Urothelium cell line (cell line): ENCODE results near the gene TRIM9.

ENCODE experiments used
- DNase-seq: peaks from one replicate; pipeline ENCODE4 v3.0.0; 2011; ENCODE audit warnings: low spot score, mixed read lengths
- FAIRE-seq: peaks from 2 replicates; lab custom pipeline; 2011; peaks lifted over from hg19 to GRCh38; lab: Jason Lieb, UNC

Gene TRIM9

DNA sequence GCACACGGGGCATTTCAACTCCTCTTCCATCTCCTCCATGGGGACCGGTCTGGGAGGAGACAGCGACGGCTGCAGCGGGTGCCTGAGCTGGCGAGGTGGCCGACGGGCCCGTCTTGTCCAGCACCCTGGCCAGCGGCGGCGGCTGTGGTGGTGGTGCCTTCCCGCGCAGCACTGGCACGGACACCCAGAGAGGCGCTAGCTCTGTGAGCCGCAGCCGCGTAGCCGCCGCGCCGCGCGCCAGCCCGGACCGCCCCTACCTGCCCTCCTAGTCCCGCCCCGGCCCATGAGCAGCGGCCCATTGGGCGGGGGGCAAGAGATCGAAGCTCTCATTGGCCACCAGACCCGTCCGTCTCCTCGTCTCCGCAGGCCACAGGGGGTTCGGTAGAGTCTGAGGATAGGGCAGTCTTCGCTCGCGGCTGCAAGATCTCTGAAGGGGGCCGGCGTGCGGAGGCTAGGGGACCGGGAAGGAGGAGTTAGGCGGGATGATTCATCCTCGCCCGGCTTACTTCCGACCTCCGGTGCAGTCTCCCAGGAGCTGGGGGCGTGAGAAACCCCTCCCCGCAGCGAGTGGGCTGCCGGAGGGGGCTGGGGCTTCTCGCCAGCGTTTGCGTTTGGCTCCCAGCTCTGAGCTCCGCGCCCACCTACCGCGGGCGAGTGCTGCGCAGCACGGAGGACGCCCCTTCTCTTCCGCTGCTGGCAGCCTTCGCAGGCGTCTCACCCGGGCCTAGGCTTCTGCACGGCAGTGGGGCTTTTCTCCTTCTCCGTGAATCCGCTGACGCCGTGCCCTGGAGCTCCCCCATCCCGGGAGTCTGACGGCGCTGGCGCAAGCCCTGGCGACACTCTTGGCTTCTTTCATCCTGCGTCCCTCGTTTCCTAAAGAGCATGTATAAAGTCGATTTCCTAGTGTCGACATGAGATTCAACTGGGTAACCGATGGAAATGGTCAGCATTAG lies at the start of gene TRIM9:
Gene TRIM9, minus strand, starts transcription at position 205 of the 953 bp plus-strand sequence. Its CDS starts 166 bp downstream, at position 39.
- FAIRE-seq (peak; percentile 100), DNase-seq (peak; percentile 100)

DNA sequence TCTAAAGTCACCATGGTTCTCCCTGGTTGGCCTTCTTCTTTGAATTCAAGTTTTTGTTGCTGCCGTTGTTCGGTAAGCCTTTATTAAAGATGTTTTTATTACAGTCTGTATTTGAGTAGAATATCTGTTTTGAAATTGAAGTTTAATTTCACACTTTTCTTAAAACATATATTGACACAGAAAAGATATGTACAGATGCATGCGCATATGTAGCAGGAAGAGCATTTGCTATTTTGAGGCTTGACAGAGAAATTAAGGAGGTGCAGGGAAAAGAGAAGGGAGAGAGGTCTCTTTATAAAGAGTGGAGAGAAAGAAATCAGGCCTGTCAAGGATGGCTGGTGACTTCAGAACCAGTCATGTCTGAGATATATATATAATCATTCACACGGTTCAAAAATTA lies 46.0 kb upstream of the TRIM9 start:
- peak; percentile 13 for FAIRE-seq
- DNase-seq, result no peak

DNA sequence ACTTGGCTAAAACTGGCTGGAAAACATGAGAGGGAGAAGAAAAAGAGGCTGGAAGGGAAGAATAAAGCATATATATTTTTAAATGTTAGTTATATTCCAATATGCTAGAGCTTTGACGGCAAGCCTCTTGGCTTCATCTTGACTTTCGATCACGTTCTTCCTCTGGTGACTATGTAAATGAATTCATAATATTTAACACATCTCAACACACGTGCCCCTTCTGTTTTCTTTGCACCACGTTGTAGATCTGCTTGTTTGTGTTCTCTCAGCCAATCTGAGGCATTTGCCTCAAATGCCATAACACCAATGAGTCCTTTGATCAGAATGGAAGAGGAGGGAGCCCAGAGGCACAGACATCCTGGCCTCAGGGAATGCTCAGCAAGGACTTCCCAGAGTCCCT lies 45.4 kb upstream of the TRIM9 start:
- FAIRE-seq (peak; percentile 84), DNase-seq (no peak)

DNA sequence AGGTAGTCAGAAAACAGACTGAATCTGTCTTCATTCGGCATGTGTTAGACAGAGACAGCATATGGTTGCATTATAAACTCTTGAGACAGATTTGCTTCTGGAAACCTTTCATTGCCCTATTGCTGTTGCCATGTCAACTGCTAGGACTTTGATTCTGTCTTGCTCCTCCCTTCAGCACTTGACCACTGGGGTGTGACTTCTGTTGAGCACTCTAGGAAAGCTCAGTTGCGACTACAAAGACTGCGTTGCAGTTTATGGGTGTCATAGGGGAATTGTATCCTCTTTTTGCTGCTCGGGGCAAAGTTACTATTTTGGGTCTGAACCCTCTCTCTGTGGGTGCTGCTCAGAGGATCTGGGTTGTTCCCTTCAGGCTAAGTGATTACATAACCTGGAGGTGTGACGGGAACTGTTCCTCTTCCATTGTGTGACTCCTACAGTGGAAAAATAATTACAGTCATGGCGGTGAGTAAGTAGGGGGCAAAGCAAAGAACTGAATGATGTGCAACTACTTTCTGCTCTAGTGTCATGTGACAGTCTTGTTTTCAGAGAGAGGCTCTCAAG lies 44.3 kb upstream of the TRIM9 start:
- DNase-seq, result no peak

DNA sequence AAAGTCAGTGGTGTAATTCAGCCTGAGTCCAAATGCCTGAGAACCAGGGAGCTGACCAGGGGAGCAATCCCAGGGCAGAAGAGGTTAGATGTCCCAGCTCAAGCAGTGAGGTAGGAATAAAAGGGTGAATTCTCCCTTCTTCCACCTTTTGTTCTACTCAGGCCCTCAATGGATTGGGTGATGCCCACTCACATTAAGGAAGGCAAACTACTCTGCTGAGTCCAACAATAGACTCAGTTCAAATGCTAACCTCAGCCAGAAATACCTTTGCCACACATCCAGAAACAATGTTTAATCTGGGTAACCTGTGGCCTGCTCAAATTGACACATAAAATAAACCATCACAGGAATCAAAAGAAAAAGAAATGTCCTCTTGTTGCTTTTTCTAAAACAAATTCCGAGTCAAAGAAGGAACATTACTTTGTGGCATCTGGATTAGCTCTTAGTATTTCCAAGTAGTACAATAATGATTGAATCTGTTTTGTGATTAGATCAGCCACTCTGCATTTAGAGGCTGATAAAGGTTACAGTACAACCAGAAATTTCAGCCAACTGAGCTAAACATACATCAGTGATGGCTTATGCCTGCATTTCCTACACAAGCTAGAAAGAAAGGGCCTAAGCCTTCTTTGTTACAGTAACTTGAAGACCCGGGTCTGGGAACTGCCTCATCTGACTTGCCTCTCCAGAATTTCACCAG lies 43.6 kb upstream of the TRIM9 start:
- FAIRE-seq (no peak), DNase-seq (no peak)

More for the DNA sequence above, 44.3 kb upstream of the TRIM9 start:
- peak; percentile 73 for FAIRE-seq

DNA sequence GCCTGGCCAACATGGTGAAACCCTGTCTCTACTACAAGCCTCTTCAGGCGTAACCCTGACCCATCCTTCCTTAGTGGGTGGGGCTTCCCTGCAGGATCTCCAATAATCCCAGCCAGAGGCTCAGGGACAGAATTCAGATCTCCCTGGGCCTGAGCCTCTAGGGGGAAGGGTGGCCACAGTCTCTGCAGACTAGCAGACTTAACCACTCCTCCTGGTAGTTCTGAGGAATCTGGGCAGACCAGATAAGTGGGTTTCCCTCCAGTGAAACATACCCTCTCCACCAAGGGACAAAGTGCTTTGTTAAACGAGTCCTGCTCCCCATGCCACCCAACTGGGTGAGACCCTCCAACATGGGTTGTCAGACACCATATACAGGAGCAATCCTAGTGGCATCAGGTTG lies 36.6 kb upstream of the TRIM9 start:
- DNase-seq (no peak), FAIRE-seq (no peak)

DNA sequence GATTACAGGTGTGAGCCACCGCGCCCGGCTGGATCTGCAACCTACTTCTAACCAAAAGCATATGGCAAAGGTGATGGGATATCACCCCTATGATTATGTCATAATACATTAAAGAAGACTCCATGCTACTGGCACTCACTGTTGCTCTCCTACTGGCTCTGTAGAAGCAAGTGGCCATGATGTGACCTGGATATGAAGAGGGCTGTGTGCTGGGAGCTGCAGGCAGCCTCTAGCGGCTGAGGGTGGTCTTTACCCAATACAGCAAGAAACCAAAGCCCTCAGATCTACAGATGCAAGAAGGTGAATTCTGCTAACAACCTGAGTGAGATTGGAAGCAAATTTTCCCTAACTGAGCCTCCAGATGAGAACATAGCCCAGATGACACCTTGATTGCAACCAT lies 34.2 kb upstream of the TRIM9 start:
- FAIRE-seq (no peak), DNase-seq (no peak)

DNA sequence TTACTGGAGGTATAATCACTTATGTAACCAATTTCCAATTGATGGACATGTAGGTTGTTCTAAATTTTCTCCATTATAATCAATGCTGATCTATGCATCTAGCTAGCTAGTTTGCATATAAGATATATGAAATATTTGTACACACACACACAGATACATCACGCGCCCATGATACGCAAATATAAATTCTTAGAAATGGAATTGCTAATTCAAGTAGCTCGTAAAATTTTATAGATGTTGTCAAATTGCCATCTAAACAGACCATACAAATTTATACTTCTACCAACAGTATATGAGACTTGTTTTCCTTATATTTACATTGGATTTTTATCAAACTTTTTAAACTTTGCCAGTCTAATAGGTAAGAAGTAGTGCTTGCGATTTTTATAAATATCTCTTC lies 29.1 kb upstream of the TRIM9 start:
- DNase-seq, result no peak
- FAIRE-seq, result no peak

DNA sequence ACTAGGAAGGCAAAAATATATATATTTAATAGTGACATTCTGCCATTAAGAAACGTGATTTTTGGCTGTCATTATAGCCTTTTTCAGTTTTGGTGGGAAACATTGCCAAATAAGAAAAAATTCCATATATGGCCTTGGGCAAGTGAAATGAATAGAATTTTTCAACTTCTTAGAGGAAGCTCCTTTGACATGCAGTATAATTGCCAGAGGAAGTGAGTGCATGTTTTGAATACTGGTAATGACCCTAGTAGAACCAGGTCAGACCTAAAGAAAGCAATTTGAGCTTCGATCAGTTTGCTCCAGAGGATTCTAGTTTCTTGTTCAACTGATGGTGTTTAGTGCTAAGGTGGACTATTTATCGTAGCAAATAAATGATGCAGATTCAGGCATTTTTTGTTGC lies 26.2 kb upstream of the TRIM9 start:
- DNase-seq, result no peak
- peak; percentile 40 for FAIRE-seq

DNA sequence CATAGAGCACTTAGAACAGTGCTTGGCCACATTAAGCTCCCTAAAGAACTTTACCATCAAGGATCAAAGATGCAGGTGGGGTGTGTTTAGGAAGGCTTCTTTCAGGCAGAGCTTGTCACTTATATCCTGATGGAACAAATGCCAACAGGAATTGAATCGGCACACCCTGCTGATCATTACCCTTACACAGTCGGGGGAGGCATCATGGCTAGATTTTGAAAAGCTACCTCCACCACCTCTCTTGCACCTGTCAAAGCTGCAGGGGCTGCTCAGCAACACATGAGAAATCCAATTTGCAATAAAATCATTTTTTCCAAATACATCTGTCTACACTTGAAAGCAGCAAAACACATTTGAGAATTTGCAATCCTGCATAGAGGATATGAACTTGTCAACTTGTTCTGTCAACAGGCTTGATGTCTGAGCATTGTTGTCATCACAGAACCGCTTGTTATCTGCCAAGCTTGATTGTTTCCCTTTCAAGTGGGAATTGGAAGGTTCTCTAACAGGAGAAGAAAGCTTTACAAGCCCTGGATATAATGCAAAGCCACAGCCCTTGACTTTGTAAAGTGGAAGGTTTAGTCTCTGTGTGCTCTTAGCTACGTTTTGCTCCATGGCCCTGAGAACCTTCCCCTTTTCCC lies 24.6 kb upstream of the TRIM9 start:
- DNase-seq (no peak), FAIRE-seq (peak; percentile 58)

DNA sequence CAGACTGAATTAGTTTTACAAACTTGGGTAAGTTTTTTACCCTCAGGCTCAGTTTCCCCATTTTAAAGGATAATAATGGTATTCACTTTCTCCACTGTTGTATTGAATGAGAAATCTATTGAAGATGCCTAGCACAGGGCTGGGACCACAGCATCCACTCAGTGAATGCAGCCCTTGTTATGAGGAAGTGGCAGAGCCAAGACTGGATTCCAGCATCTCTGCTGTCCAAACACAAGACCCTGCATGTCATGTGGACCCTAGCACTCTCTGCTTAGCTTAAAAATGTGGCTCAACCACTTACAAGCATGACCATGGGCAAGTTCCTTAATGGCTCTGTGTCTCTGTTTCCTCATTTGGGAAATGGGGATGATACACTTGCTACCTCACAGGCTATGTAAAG lies 24.1 kb upstream of the TRIM9 start:
- no peak for DNase-seq
- FAIRE-seq, result no peak

DNA sequence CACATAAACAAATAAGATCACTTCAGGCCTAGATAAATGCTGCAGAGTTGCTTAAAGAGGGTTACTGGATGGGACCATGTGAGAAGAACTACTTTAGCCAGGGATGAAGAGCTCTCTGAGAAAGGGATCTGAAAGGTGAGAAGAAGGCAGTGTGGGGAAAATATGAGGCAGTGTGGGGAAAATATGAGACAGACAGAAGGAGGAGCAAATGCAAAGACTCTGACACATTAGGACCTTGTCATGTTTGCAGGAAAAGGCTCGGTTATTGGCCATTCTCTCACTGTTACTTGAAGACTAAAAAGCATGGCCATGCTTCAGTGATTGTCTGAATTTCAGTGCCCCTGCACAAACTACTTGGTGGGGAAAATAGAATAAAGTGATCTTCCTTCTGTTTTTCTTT lies 22.7 kb upstream of the TRIM9 start:
- FAIRE-seq (peak; percentile 20), DNase-seq (no peak)

DNA sequence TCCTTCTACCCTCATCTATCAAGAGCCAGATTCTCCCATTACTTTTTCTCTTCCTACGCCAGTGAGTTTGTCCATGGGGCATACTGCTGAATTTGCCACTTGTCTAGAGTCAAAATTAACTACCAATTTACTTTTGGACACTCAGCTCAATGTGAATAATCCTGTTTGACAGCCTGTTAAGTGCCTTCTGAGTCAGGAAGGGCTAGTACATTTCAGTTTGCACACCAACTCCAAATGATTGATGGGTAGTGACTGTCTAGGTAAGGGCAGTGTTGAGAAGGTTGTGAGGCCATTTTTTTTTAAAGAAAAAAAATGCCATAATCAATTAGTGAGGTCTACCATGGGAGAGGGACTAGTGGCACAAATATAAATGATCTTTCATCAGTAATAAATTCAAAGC lies 21.8 kb upstream of the TRIM9 start:
- DNase-seq (no peak), FAIRE-seq (no peak)

DNA sequence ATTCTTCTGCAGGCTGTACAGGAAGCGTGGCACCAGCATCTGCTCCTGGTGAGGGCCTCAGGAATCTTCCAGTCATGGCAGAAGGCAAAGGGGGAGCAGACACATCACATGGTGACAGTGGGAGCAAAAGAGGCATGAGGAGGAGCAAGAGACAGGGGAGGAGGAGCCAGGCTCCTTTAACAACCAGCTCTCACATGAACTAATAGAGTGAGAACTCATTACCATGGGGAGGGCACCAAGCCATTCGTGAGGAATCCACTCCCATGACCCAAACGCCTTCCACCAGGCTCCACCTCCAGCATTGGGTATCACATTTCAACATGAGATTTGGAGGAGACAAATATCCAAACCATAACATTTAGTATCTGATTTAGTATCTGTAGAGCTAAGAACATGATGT lies 14.7 kb upstream of the TRIM9 start:
- FAIRE-seq (no peak), DNase-seq (no peak)

DNA sequence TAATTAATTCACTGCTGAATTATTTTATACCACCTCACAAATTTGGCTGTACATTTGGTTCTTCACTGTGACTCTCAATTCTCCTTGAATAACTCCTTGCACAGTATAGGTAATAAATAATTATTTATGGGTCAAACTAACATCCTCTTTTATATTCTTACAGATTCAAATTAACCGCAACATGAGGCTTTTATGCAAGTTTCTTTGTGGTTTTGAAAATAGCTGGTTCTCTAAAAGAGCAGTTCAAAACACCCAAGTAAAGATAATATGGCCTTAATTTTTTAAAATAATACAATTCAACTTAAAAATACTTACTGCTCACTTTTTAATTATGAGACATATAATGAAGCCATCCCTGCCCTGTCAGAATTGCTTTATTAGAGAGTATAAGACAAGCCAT lies 12.9 kb upstream of the TRIM9 start:
- FAIRE-seq, result no peak

DNA sequence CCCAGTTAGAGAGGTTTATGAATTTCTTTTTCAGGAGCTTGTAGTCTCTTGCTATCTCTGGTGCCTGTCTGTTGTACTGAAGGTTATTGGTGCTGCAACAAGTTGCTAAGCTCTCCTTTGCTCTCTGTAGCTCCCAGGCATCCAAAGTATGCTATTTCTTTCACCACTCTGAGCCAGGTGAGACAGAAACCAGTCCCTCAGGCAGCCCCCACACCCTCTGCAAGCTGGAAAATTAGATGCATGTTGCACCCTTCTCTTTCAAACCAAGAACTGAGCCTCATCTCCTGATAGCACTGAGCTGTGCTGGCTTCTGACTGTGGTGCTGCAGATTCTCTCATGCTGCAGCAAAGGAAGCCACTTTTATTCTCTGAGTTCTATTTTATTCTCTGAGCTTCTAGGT lies 9.6 kb upstream of the TRIM9 start:
- FAIRE-seq, result no peak
- no peak for DNase-seq

More for the DNA sequence above, 12.9 kb upstream of the TRIM9 start:
- no peak for DNase-seq

DNA sequence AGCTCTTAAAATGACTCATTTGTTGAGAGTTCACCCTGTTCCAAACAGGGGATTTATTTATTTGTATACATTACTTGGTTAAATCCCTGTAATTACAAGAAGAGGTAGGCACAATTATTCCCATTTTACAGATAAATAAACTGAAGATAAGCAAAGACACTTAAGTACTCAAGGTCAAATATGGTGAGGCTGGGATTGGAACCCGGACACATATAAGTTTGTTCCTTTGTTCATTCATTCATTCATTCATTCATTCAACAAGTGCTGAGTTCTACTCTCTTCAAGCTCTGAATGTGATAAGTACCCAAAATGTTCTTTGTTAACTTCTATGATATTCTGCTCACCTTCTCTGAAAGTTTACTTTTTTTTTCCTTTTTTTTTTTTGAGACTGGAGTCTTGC lies 2.4 kb upstream of the TRIM9 start:
- DNase-seq, result no peak
- FAIRE-seq, result no peak

DNA sequence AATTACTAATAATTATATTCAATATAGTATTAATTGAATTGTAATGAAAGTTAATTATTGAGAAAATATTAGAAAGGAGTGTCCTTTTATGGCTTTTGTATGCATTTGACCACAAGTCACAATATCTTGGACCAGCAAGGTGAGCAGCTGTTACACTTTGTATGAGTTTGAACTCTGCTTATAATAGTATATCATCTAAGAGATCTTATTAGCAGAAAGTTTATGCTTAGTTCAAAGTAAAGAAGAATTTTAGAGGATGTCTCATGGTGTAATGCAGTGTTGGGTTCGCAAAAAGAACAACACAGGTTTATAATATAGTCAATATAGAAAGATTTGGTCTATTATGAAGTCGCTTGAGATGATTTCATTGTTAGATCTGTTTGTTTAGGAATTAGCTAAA lies 2.0 kb upstream of the TRIM9 start:
- DNase-seq (no peak), FAIRE-seq (no peak)

DNA sequence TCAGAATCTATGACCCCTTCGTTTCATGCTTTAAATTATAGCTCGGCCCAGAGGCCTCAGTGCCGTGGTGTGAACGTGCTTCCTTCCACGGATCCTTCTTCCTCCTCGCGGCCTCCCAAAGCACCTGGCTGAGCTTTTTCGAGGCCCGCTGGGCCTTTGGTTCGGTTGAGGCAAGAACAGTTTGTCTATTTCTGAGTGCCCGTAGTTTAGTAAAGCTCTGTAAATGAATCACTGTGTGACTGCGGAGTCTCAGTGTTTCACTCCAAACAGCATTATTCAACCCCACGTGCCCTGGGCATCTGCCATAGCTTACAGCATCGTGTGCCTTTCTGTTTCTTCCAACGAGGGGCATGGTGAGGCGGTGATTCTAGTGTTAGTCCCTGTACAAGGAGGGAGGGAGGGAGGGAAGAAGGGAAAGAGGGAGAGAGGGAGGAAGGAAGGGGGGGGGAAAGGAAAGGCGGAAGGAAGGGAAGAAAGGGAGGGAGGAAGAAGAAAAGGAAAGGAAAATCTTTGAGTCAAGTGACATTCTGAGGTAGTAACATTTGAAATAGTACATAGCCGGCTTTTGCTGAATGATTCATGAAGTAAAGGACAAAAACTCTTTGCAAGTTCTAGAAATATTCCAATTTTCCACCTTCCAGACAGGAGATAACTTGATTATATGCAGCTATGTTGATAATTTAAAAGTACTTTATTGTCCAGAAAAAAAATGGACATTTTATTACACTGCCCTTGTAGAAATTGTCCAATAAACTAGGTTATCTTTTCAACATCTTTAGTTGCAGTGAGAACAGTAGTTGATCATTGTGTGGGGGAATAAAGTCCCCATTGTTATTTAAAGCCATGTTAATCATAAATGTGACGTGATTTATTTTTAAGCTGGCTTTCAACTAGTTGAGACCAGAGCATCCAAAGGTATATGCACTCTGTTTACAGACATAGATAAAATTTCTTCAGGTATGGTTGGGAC lies 1.2 kb upstream of the TRIM9 start:
- FAIRE-seq, result peak; percentile 92
- DNase-seq, result peak; percentile 48

DNA sequence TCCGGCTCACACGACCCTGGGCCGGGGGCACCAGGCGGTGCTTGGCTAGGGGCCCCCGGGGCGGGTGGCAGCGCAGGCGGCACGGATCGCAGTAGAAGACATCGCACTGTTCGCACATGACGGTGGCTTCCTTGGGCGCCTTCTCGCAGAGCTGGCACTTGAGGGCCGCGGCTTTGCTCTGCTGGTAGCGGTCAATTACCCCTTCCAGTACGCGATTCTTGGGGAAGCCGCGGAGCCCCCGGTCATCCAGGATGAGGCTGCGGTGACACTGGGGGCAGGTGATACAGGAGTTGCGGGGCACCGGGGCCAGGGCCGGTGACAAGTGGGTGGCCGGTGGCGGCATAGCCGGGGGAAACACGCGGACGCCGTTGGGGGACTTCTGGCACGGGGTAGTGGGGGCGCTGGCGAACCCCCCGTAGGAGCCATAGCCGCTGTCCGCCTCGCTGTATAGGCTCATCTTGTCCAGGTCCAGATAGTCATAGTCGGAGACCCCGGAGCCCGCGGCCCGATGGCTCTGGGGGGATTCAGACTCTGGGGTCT lies 553 bp downstream of the TRIM9 start:
- DNase-seq, result no peak
- FAIRE-seq, result no peak
